ENCODE data around the gene FOXL1. TPM values are rescaled to one million over a fixed set of nuclear protein-coding genes. Genes with fewer than 3 reads are reported as not detected.

FOXL1 gene
- polyA plus RNA-seq, 2 of the 4 experiments (the other 2 are of a cell fraction), result 0.48 to 0.70 TPM

DNA sequence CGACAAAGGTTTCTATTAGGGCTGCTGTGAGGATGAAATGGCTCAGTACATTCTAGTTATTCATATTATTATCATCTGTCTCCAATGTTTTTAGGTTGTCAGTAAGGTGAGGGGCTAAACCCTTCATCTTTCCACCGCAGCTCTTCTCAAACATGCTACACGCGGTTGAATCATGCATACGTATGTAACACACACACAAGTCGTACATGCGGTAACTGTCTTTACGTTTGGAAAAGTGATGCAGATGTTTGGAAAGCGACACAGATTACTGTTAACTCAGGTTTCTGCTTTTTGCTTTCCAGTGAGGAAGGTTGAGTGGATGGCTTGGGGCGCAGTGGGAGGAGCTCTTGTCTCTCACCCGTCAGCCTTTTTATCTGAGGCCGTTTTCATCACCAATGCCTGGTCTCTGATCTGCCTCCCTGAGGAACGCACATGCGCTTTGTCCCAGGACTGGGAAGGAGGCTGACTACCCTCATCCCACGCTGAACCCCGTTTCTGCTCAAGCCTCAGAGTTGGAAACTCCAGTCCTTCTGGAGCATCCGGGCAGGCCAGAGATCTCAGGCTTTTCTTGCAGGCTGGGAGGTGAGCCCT, 3.2 kb upstream of the FOXL1 start (continued):
- TF ChIP-seq HOXB13 (CRISPR knock-in tag; IDR thresholded peaks at IDR 0.05; ENCODE audit: low read depth), result no peak
- TF ChIP-seq HEYL (CRISPR knock-in tag; IDR thresholded peaks at IDR 0.05), result no peak
- no peak for TF ChIP-seq JUN (IDR thresholded peaks at IDR 0.05)

- DNase-seq (ENCODE audit: low read depth in 1 of 2, low spot score in 1 of 2) (peak; percentile 67 to 76), ATAC-seq (peak; percentile 86 to 94), FAIRE-seq (no peak)
- CTCF ChIA-PET, result interaction anchor here (0.5 to 4.7 kb wide), 17 partner anchors 12 to 707 kb away, joined by 3 to 18 read pairs (median 3); no protein-coding TSS in a partner anchor
- H3K27ac ChIP-seq, result peak overlapping the region; percentile 71 to 82
- WGBS (ENCODE audit: missing lambda C conversion rate), result 55% methylated on average over 40 of the region's 54 CpGs
- H3K4me2 ChIP-seq, result peak overlapping the region; percentile 69
- TF ChIP-seq NR3C1 (IDR thresholded peaks at IDR 0.05) (no peak), NPAS2 (CRISPR knock-in tag; IDR thresholded peaks at IDR 0.05; ENCODE audit: borderline replicate concordance) (no peak), POLR2A (IDR thresholded peaks at IDR 0.05; ENCODE audit: low read length) (peak; percentile 33; the same call in 1 of the 2 replicates), CTCF (IDR thresholded peaks at IDR 0.05) (peak; percentile 46; the same call in 2 of the 3 replicates), HOXB5 (CRISPR knock-in tag; IDR thresholded peaks at IDR 0.05) (peak; percentile 96), RAD21 (conservative IDR thresholded peaks at IDR 0.05 in 1 of 2, IDR thresholded peaks at IDR 0.05 in 1 of 2) (peak; percentile 42 to 63), MAX (IDR thresholded peaks at IDR 0.05) (0 out of 2 replicates have a peak, but pooled peaks have one; percentile 27), SMC3 (IDR thresholded peaks at IDR 0.05) (peak; percentile 68), KDM1A (IDR thresholded peaks at IDR 0.05; ENCODE audit: low read depth) (no peak)
- peak overlapping the region; percentile 59 for H3K4me3 ChIP-seq
- no peaks in the 10 kb centered on the region for H3K9me3 ChIP-seq
- POLR2A ChIA-PET, result interaction anchor here (1.1 to 1.7 kb wide), 2 partner anchors 89 to 442 kb away, joined by 3 to 6 read pairs; no protein-coding TSS in a partner anchor
- no peaks in the 10 kb centered on the region for H3K4me1 ChIP-seq
Measured at GRCh38 chr16:86575754-86576557, 2.4 kb upstream of the FOXL1 start.

DNA sequence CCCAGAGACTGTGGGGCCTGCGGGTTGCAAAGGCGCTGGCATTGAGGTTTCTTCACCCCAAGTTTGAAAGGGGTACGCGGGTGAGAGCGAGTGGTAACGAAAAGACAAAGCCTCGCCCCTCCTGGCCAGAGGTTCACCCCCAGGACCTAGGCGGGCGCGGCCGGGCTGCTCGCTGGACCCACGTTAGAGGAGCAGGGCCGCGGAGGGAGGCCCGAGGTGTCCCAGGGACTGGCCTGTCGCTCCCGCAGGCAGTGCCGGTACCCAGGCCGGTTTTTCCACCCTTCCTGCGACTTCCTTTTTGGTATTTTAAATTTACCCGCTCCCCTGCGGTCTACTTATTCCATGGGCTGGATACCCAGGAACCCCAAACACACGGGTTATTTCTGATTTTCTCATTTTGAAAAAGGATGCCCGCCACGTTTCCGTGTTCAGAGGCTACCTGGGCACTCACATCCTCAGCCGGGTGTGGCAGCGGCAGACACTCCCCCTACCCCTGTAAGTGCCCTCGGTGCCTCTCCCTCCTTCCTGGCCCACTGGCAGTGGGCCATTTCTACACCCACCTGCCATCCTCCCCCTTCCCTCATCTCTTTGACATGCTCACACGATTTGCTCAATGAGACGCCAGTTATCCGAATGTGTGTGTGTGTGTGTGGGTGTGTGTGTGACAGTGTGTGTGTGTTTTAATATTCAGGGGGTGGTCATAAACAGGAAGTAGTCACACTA, 1.6 kb upstream of the FOXL1 start:
- Histone ChIP-seq H3K4me3 (peak overlapping the region; percentile 59), H3K27ac (peak overlapping the region; percentile 71 to 82), H3K4me1 (no peaks in the 10 kb centered on the region), H3K4me2 (peak overlapping the region; percentile 69), H3K9me3 (no peaks in the 10 kb centered on the region)
- TF ChIP-seq MAX (IDR thresholded peaks at IDR 0.05), result 0 out of 2 replicates have a peak, but pooled peaks have one; percentile 2
- no peak for TF ChIP-seq RFX5 (IDR thresholded peaks at IDR 0.05)
- ATAC-seq, result peak; percentile 15 to 38; a peak in 3 of 6 replicates
- DNase-seq (ENCODE audit: low read depth in 1 of 2, low spot score in 1 of 2), result no peak
- POLR2A ChIA-PET, result interaction anchor here (1.7 kb wide), 1 partner anchor 88 kb away, joined by 6 read pairs; no protein-coding TSS in a partner anchor
- 69% methylated on average over 33 of the region's 33 CpGs for WGBS (ENCODE audit: missing lambda C conversion rate)
- CTCF ChIA-PET, result interaction anchor here (0.5 to 4.7 kb wide), 8 partner anchors 12 to 501 kb away, joined by 3 to 18 read pairs (median 6); no protein-coding TSS in a partner anchor
- no peak for FAIRE-seq

GRCh38 chr16:86577314-86577971, 906 bp upstream of the FOXL1 start:
- no peak for TF ChIP-seq KDM1A (IDR thresholded peaks at IDR 0.05; ENCODE audit: low read depth)
- no peak for TF ChIP-seq FOXS1 (CRISPR knock-in tag; IDR thresholded peaks at IDR 0.05)
- no peak for TF ChIP-seq RAD21 (conservative IDR thresholded peaks at IDR 0.05 in 1 of 2, IDR thresholded peaks at IDR 0.05 in 1 of 2)
- no peak for TF ChIP-seq NR3C1 (IDR thresholded peaks at IDR 0.05)
- TF ChIP-seq, protein P1, sequence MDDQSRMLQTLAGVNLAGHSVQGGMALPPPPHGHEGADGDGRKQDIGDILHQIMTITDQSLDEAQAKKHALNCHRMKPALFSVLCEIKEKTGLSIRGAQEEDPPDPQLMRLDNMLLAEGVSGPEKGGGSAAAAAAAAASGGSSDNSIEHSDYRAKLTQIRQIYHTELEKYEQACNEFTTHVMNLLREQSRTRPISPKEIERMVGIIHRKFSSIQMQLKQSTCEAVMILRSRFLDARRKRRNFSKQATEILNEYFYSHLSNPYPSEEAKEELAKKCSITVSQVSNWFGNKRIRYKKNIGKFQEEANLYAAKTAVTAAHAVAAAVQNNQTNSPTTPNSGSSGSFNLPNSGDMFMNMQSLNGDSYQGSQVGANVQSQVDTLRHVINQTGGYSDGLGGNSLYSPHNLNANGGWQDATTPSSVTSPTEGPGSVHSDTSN (IDR thresholded peaks at IDR 0.05), result no peak
- H3K4me3 ChIP-seq, result peak overlapping the region; percentile 59; the same call in 2 of the 3 replicates
- H3K4me1 ChIP-seq, result no peaks in the 10 kb centered on the region
- H3K4me2 ChIP-seq, result peak overlapping the region; percentile 69
- ATAC-seq (no peak), FAIRE-seq (no peak), DNase-seq (ENCODE audit: low read depth in 1 of 2, low spot score in 1 of 2) (no peak)
- H3K27ac ChIP-seq, result peak overlapping the region; percentile 71 to 82; a peak in 4 of 6 replicates
- POLR2A ChIA-PET, result interaction anchor here (0.7 kb wide), 1 partner anchor 13 kb away, joined by 3 read pairs; no protein-coding TSS in a partner anchor
- H3K9me3 ChIP-seq, result no peaks in the 10 kb centered on the region
- CTCF ChIA-PET, result interaction anchor here (1.0 kb wide), 2 partner anchors 13 to 485 kb away, joined by 4 to 7 read pairs; no protein-coding TSS in a partner anchor
- WGBS (ENCODE audit: missing lambda C conversion rate), result 70% methylated on average over 12 of the region's 12 CpGs
